ENCODE data around the gene PSG11.
"Not testable (repeated sequence)": the region's sequence is repeated elsewhere in the genome, so short reads cannot be mapped to it uniquely, and the experiment has no call there.

Gene PSG11

GRCh38 chr19:43026369-43026768 is at the start of gene PSG11:
Gene PSG11 (minus strand): TSS chr19:43026469. CDS start chr19:43026372, 97 bp downstream.
- DNase-seq (ENCODE audit: low read depth): not testable (repeated sequence)

- DNase-seq (ENCODE audit: low read depth): not testable (repeated sequence)
Observed at GRCh38 chr19:43062418-43062817, 36.1 kb upstream of the PSG11 start.

- DNase-seq (ENCODE audit: low read depth): not testable (repeated sequence)
Observed at GRCh38 chr19:43061326-43061725, 35.1 kb upstream of the PSG11 start.

- not testable (repeated sequence) for DNase-seq (ENCODE audit: low read depth)
Observed at GRCh38 chr19:43060254-43060653, 34.0 kb upstream of the PSG11 start.

- not testable (repeated sequence) for DNase-seq (ENCODE audit: low read depth)
Observed at GRCh38 chr19:43059482-43059881, 33.2 kb upstream of the PSG11 start.

- DNase-seq (ENCODE audit: low read depth): not testable (repeated sequence)
Observed at GRCh38 chr19:43058440-43058839, 32.2 kb upstream of the PSG11 start.

GRCh38 chr19:43047966-43048365 is 21.7 kb upstream of the PSG11 start:
- not testable (repeated sequence) for DNase-seq (ENCODE audit: low read depth)

GRCh38 chr19:43046578-43046977 is 20.3 kb upstream of the PSG11 start:
- not testable (repeated sequence) for DNase-seq (ENCODE audit: low read depth)

GRCh38 chr19:43043492-43044180 is 17.4 kb upstream of the PSG11 start:
- DNase-seq (ENCODE audit: low read depth): not testable (repeated sequence)

- peak; percentile 6 for DNase-seq (ENCODE audit: low read depth)
Observed at GRCh38 chr19:43031645-43032044, 5.4 kb upstream of the PSG11 start.

GRCh38 chr19:43028866-43029265 is 2.6 kb upstream of the PSG11 start:
- no peak for DNase-seq (ENCODE audit: low read depth)

- DNase-seq (ENCODE audit: low read depth): not testable (repeated sequence)
Observed at GRCh38 chr19:43027985-43028384, 1.7 kb upstream of the PSG11 start.

- DNase-seq (ENCODE audit: low read depth): not testable (repeated sequence)
Observed at GRCh38 chr19:43027061-43027460, 792 bp upstream of the PSG11 start.

- DNase-seq (ENCODE audit: low read depth): peak; percentile 77
Observed at GRCh38 chr19:43022098-43022497, 4.2 kb downstream of the PSG11 start.

GRCh38 chr19:43021629-43022028 is 4.6 kb downstream of the PSG11 start:
- DNase-seq (ENCODE audit: low read depth): peak; percentile 70

- peak; percentile 3 for DNase-seq (ENCODE audit: low read depth)
Observed at GRCh38 chr19:43019588-43019987, 6.7 kb downstream of the PSG11 start.

- not testable (repeated sequence) for DNase-seq (ENCODE audit: low read depth)
Observed at GRCh38 chr19:43005841-43006240, 20.4 kb downstream of the PSG11 start.

- DNase-seq (ENCODE audit: low read depth): not testable (repeated sequence)
Observed at GRCh38 chr19:43004846-43005245, 21.4 kb downstream of the PSG11 start.

GRCh38 chr19:43003634-43004033 is 22.6 kb downstream of the PSG11 start:
- not testable (repeated sequence) for DNase-seq (ENCODE audit: low read depth)

GRCh38 chr19:43002948-43003347 is 23.3 kb downstream of the PSG11 start:
- DNase-seq (ENCODE audit: low read depth): not testable (repeated sequence)

GRCh38 chr19:42996161-42996560 is 30.1 kb downstream of the PSG11 start:
- DNase-seq (ENCODE audit: low read depth): not testable (repeated sequence)

GRCh38 chr19:42992029-42992604 is 34.2 kb downstream of the PSG11 start:
- not testable (repeated sequence) for DNase-seq (ENCODE audit: low read depth)

GRCh38 chr19:42989851-42990250 is 36.4 kb downstream of the PSG11 start:
- no peak for DNase-seq (ENCODE audit: low read depth)

GRCh38 chr19:42989186-42989585 is 37.1 kb downstream of the PSG11 start:
- not testable (repeated sequence) for DNase-seq (ENCODE audit: low read depth)
